Calu3 (cell line): Measurements from ENCODE around the gene LRRN1. TPM values are rescaled to one million over a fixed set of nuclear protein-coding genes. Genes with fewer than 3 reads are reported as not detected.

Experiments
- Bru-seq: library from RNA; stranded (reverse); fragments of 400-500 nt; gene quantifications from one replicate; lab custom pipeline; 2021; lab: Mats Ljungman, UMichigan
- BruChase-seq, 2 experiments: library from RNA; stranded (reverse); fragments of 400-500 nt; gene quantifications; one replicate each; lab custom pipeline; 2021; lab: Mats Ljungman, UMichigan
- BruUV-seq: library from RNA; stranded (reverse); fragments of 400-500 nt; replicated peaks from 2 replicates; lab custom pipeline; 2021; lab: Mats Ljungman, UMichigan
- CTCF ChIA-PET: fragments of 300-600 bp; sonication (Branson Sonifier 250); formaldehyde crosslinking; loops from one replicate; lab custom pipeline; 2022; ENCODE audit warnings: antibody characterized with exemption; lab: Charles Lee
- DNase-seq: peaks from one replicate; pipeline ENCODE4 v3.0.0; 2022
- H3K27ac Mint-ChIP-seq: one replicate; pipeline ENCODE4 v1.8.0; 2022; ENCODE audit warnings: mixed read lengths; ENCODE audit not compliant: unreplicated experiment
- H3K27me3 Mint-ChIP-seq: one replicate; pipeline ENCODE4 v1.8.0; 2022; ENCODE audit warnings: mixed read lengths; ENCODE audit not compliant: unreplicated experiment
- H3K36me3 Mint-ChIP-seq: one replicate; pipeline ENCODE4 v1.8.0; 2022; ENCODE audit warnings: mild to moderate bottlenecking, moderate library complexity, mixed read lengths; ENCODE audit not compliant: insufficient read depth, unreplicated experiment
- H3K4me1 Mint-ChIP-seq: one replicate; pipeline ENCODE4 v1.8.0; 2022; ENCODE audit warnings: mild to moderate bottlenecking, low read depth, mixed read lengths; ENCODE audit not compliant: unreplicated experiment
- H3K4me3 Mint-ChIP-seq: one replicate; pipeline ENCODE4 v1.8.0; 2022; ENCODE audit warnings: mild to moderate bottlenecking, low read depth, moderate library complexity, mixed read lengths; ENCODE audit not compliant: unreplicated experiment
- H3K9me3 Mint-ChIP-seq: one replicate; pipeline ENCODE4 v1.8.0; 2022; ENCODE audit warnings: low read depth, mixed read lengths; ENCODE audit not compliant: unreplicated experiment
- intact Hi-C: fragments of 100-400 bp; cut with micrococcal nuclease; formaldehyde crosslinking; loops from one replicate; pipeline ENCODE4 v1.10.0; 2022; ENCODE audit not compliant: unreplicated experiment
- long read RNA-seq: library from polyadenylated mRNA; stranded (forward); transcript quantifications from one replicate; pipeline ENCODE4 v2.0.0, GENCODE V29; 2022
- total RNA-seq: library from RNA; stranded (reverse); gene quantifications from 2 replicates; pipeline ENCODE4 v1.2.3, GENCODE V29; 2022
- TF ChIP-seq, protein P1 (sequence below): fragments of 200-600 bp; IDR thresholded peaks from one replicate; pipeline ENCODE4 v1.8.0; 2022; ENCODE audit warnings: antibody characterized with exemption; ENCODE audit not compliant: unreplicated experiment

LRRN1 gene
- total RNA-seq (12.6 and 22.1 TPM in 2 replicates), Bru-seq, nascent RNA (percentile 52 among the genes with signal in this experiment), BruChase-seq, experiment 1, labeled RNA remaining after a 6-hour chase (percentile 73 among the genes with signal in this experiment), BruChase-seq, experiment 2, labeled RNA remaining after a 2-hour chase (percentile 68 among the genes with signal in this experiment)
- long read RNA-seq, transcript LRRN1-201 (2 exons, 3,823 nt), result major isoform, 11 of 14 reads
- long read RNA-seq, partial matches to known transcripts, result 0 of 14 reads
- long read RNA-seq, other reads (novel, unspliced or antisense), result 3 of 14 reads

DNA sequence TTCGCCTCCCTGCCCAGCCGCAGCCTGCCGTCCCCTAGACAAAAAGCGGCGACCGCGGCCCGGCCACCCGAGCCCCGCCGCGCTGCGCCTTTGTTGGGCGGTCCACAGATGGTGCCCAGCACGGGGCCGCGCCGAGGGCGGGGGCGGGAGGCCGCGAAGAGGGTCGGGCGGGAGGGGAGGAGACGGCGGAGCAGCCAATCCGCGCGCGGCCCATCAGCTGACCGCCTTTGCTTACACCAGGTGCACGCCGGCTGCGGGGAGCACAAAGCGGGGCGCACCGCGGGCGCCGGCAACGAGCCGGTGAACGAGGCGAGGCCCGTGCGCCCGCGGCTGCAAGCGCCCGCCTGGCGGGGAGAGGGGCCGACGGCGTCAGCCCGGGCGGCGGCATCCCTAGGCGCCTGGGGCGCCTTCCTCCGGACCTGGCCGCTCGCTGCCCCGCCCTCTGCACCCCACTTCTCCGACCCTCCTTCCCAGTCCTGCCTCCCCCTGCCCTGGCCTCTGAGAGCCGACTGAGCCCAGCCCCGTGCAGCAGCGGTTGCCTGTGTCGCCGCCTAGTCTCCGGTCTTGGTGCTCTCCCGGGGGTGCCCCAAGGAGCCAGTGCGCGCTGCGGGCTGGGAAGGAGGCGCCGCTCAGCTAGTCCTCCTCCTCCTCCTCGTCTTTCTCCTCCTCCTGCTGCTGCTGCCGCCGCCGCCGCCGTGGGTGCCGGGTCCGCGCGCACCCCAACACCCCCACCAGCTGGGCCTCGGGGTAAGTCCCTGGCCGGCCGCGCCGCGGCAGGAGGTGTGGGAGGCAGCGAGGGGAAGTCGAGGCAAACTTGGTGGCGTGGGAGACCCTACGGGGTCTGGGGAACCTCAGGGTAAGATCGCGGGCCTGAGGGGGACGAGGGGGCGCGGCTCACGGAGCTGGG is at the start of gene LRRN1:
TSS of gene LRRN1 (plus strand) at position 259 of the 907 bp plus-strand sequence. CDS start 45,211 bp downstream, outside the sequence.
- Mint-ChIP-seq H3K27ac (peak within 1 kb of the TSS; percentile 23), H3K4me3 (peak within 1 kb of the TSS; percentile 91), H3K9me3 (no peaks in the 10 kb centered on the region), H3K36me3 (peaks cover 32% of the 10 kb centered on the region), H3K4me1 (no peaks in the 10 kb centered on the region), H3K27me3 (peaks cover 24% of the 10 kb centered on the region)
- no TSS peak for BruUV-seq
- peak; percentile 73 for DNase-seq
- CTCF ChIA-PET, result interaction anchor here (0.7 to 1.0 kb wide), 2 partner anchors 153 to 313 kb away, joined by 3 to 5 read pairs; no protein-coding TSS in a partner anchor
- TF ChIP-seq, protein P1, sequence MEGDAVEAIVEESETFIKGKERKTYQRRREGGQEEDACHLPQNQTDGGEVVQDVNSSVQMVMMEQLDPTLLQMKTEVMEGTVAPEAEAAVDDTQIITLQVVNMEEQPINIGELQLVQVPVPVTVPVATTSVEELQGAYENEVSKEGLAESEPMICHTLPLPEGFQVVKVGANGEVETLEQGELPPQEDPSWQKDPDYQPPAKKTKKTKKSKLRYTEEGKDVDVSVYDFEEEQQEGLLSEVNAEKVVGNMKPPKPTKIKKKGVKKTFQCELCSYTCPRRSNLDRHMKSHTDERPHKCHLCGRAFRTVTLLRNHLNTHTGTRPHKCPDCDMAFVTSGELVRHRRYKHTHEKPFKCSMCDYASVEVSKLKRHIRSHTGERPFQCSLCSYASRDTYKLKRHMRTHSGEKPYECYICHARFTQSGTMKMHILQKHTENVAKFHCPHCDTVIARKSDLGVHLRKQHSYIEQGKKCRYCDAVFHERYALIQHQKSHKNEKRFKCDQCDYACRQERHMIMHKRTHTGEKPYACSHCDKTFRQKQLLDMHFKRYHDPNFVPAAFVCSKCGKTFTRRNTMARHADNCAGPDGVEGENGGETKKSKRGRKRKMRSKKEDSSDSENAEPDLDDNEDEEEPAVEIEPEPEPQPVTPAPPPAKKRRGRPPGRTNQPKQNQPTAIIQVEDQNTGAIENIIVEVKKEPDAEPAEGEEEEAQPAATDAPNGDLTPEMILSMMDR, result no peak
- intact Hi-C loops, result loop anchor here (2.0 to 5.0 kb wide), 2 partner anchors 92 to 603 kb away; no protein-coding TSS in a partner anchor

DNA sequence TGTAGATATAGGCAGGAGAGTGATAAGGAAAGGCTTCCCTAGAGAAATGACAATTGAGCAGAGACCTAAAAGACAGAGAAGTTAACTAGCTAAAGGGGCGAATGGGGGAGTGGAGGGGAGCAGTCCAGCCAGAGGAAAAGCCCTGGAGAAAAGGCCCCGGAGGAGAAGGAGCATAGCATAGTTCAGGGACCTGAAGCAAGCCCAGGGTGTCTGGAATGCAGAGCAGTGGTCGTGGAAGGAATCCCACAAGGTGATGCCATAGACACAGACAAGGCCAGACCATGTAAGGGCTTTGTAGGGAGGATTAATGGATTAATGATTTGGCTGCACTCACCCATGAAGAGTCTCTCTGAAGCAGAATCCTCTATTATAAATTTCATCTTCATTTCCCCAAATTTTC is 45.8 kb upstream of the LRRN1 start:
- no peak for DNase-seq
- Mint-ChIP-seq H3K36me3 (no peaks in the 10 kb centered on the region), H3K27me3 (no peaks in the 10 kb centered on the region), H3K27ac (no peak overlapping the region), H3K4me1 (no peaks in the 10 kb centered on the region), H3K4me3 (no peak overlapping the region), H3K9me3 (peaks cover 6% of the 10 kb centered on the region)
- no TSS peak for BruUV-seq
- CTCF ChIA-PET, result no interaction called here
- intact Hi-C loops, result no loop called here
- TF ChIP-seq, protein P1, result no peak

GRCh38 chr3:3765661-3766060 is 33.6 kb upstream of the LRRN1 start:
- no TSS peak for BruUV-seq
- no peak overlapping the region for H3K27ac Mint-ChIP-seq
- no peaks in the 10 kb centered on the region for H3K27me3 Mint-ChIP-seq

GRCh38 chr3:3766140-3766539 is 33.1 kb upstream of the LRRN1 start:
- intact Hi-C loops, result no loop called here
- CTCF ChIA-PET, result no interaction called here
- TF ChIP-seq, protein P1, result no peak
- H3K4me3 Mint-ChIP-seq, result no peak overlapping the region
- H3K9me3 Mint-ChIP-seq, result no peaks in the 10 kb centered on the region
- no peaks in the 10 kb centered on the region for H3K36me3 Mint-ChIP-seq
- no peak for DNase-seq
- H3K27me3 Mint-ChIP-seq, result no peaks in the 10 kb centered on the region
- H3K27ac Mint-ChIP-seq, result no peak overlapping the region
- H3K4me1 Mint-ChIP-seq, result no peaks in the 10 kb centered on the region
- BruUV-seq, result no TSS peak

More at GRCh38 chr3:3765661-3766060, 33.6 kb upstream of the LRRN1 start:
- intact Hi-C loops, result no loop called here
- H3K9me3 Mint-ChIP-seq, result no peaks in the 10 kb centered on the region
- H3K36me3 Mint-ChIP-seq, result no peaks in the 10 kb centered on the region
- no peak for DNase-seq
- H3K4me3 Mint-ChIP-seq, result no peak overlapping the region
- H3K4me1 Mint-ChIP-seq, result no peaks in the 10 kb centered on the region
- CTCF ChIA-PET, result no interaction called here
- TF ChIP-seq, protein P1, result no peak
